Measurements from ENCODE around the gene SSH2.
"Not testable (repeated sequence)": the region's sequence is repeated elsewhere in the genome, so short reads cannot be mapped to it uniquely, and the experiment has no call there.

SSH2 gene

DNA sequence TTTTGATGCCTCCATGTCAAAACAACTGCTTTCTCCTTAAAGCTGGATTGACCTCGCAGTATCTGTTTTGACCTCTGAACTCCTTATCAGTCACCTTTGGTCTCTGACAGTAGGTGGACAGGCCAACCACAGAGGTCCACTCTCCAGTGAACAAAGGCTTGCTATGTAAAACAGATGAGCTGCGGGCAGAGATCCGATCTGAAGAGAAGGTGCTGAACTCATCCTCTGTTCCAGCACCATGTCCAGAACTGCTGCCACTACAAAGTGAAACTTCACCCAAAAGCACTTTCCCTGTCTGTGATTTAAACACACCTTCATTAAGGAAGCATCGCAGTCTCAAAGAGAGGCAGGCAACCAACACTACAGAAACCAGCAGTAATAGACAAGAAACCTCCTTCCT, 190.0 kb downstream of the SSH2 start:
- no peak for DNase-seq (ENCODE audit: low spot score)

DNA sequence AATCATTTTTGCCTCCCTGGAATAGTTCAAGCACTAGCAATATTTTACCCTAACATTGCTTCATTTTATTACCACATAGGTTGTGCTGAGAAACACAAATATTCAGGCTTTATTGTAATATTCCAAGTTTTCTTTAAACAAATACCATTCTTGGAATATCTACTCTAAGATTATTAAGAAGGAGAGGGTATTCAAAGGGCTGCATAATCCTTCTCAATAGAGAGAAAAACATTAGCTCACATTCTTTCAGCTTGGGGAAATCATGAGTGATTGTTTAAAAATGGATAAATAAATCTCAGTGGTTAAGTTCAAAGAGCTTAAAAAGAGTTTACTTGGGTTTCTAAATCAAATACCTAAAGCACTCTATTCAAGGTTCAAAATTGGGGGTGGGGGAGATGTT, 195.4 kb downstream of the SSH2 start:
- DNase-seq (ENCODE audit: low spot score) = no peak

DNA sequence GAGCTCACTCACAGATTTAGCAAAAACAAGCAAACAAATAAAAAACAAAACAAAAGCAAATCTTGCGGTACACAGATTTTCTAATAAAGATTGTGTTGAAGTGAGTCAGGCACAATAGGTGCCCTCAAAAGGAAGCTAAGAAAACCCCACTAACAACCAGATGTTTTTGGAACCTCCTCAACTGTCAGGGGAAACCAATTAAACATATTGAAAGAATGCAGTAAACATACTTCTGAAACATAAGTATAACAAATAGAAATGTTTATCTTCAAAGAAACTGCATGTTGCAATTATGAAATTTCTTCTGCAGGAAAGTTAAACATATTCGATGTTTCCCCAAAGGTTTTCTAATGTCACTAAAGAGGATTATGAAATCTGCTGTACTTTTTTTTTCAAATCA, 196.9 kb downstream of the SSH2 start:
- no peak for DNase-seq (ENCODE audit: low spot score)

DNA sequence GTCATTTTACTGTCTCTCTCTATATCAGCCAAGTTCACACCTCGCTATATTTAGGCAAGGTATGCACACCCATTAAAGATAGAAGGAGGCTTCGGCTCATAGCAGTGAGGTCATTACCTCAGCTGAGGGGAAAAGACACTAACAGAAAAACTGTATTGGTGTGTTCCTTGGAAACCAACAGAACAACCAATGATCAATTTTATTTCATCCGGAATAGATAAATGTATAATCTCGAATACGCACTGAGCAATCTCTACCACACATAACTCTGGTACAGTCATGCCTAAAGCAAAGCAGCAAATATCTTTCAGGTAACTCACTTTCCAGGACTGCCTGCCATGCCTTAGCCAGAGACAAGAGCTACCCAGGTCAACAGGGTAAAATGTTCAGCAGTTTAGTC, 197.4 kb downstream of the SSH2 start:
- DNase-seq (ENCODE audit: low spot score) = no peak

DNA sequence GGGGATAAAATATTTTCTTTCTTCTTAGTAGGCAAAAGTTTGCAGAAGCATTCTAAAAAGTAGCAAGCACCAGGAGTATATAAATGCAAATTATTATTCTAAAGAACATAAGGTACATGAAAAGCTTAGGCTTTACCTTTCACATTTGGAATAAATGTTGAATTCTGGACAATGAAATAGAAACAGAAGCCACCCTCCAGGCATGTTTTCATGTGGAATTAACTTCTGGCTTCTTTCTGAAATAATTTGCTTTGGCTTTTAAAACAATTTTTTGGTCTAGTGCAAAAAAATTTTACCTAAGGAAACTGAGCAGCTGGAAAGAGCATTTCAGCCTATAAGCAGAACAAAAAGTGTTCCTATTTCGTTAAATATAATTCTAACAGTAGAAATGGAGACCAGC, 197.8 kb downstream of the SSH2 start:
- DNase-seq (ENCODE audit: low spot score) = no peak

DNA sequence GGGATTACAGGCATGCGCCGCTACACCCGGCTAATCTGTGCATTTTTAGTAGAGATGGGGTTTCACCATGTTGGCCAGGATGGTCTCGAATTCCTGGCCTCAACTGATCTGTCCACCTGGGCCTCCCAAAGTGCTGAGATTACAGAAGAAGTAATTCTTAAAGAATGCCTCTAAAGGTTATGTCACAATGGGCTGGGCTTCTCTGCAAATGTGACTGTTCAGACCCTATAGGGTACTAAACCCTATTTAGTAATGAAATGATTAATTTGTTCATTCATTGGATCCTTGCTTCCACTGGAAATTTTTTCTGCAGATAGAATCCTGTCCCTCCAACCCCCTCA, 198.5 kb downstream of the SSH2 start:
- DNase-seq (ENCODE audit: low spot score) = no peak

DNA sequence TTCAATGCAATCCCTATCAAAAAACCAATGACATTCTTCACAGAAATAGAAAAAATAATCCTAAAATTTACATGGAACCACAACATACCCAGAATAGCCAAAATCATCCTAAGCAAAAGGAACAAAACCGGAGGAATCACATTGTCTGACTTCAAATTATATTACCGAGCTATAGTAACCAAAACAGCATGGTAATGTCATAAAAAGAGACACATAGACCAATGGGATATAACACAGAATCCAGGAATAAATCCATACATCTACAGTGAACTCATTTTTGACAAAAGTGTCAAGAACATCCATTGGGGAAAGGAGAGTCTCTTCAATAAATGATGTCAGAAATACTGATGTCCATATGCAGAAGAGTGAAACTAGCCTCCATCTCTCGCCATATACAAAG, 201.5 kb downstream of the SSH2 start:
- DNase-seq (ENCODE audit: low spot score) = no peak

DNA sequence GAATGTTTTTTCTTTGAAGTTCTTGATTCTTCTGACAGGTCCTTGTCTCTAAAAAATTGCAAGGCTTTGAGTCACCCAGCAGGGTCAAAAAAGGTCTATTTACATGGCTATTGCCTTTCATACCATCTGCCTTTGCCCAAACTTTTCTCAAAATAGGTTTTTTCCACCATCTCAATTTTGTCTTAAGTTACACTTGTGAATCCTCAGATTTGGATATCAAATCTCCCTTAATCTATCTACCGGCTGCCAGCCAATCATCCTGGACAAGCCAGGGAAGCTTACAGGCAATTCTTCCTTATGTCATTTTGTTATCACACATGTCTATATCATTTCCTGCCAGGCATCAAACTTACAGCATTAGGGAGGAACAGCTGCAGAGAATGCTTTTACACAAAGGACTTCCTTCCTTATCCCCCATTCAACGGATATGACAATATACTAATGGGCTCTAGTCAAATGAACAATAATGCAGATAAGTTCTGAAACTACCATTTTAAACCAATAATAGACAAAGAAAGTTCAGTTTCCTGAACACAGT, 203.2 kb downstream of the SSH2 start:
- DNase-seq (ENCODE audit: low spot score) = no peak

DNA sequence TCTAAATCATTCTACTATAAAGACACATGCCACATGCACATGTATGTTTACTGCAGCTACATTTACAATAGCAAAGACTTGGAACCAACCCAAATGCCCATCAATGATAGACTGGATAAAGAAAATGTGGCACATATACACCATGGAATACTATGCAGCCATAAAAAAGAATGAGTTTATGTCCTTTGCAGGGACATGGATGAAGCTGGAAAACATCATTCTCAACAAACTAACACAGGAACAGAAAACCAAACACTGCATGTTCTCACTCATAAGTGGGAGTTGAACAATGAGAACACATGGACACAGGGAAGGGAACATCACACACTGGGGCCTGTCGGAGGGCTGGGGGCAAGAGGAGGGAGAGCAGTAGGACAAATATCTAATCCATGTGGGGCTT, 204.6 kb downstream of the SSH2 start:
- DNase-seq (ENCODE audit: low spot score) = not testable (repeated sequence)

DNA sequence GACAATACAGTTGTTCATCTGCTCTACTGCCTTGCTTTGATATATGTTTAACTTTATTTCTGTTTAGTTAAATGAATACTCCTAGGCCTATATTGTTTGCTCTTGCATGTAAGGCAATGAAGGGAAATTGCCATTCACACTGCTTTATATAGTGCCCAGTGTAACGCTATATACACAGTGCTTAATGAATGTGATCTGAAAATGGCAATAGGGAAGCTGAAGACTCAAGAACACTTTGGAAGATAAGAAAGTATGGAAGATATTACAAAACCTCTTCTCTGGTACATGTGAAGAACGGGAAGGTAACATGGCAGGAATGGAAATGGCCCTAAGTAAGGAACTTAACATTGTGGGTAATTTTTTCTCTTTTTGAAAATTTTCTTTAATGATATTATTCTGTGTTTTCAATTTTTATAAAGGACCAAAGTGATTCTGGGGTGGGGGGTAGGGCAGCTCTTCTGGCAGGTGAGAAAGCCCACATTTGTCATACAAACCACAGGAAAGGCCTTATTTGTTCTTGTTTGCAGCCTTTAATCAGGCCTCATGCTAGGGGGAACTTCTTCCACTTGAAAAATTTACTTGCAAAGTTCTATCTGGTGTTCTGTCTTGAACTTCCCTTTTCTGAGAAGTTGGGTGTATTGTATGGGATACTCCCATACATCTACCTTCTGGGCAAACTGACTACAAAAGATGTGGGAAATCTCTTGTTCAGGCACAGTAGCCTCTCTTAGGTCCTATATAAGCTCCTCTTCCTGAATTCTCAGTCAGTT, 206.6 kb downstream of the SSH2 start:
- DNase-seq (ENCODE audit: low spot score) = peak; percentile 46

DNA sequence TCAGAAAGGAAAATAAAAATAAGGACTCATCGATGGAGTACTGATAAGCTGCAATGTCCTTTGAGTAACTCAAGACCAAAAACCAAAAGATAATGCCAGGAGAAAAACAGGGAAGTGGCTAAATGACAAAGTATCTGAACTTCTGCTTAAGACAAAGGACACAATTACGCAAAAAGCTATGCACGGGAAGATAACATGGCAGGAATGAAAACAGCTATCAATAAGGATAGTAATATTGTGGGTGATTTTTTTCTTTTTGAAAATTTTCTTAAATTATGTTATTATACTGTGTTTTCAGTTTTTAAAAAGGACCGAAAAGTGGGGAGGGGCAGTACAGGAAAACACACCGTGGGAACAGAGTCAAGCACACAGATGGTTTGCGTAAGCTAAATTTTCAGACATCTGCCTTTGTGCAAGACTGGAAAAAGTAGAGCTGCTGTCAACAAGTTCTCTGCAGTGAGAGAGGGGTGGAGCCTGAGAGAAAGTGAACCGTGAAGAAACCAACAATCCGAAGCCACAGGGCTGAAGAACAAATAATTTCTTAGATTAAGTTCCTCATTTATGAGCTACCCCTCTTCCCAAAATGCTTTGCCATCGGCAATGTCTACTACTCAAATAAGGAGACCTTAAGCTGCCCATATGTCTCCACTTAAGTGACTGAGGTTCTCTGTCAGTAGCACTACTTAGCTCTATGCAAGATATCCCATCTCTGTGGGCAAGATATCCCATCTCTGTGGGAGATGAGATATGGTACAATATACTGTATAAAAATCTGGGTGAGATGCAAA, 207.4 kb downstream of the SSH2 start:
- DNase-seq (ENCODE audit: low spot score) = peak; percentile 86

DNA sequence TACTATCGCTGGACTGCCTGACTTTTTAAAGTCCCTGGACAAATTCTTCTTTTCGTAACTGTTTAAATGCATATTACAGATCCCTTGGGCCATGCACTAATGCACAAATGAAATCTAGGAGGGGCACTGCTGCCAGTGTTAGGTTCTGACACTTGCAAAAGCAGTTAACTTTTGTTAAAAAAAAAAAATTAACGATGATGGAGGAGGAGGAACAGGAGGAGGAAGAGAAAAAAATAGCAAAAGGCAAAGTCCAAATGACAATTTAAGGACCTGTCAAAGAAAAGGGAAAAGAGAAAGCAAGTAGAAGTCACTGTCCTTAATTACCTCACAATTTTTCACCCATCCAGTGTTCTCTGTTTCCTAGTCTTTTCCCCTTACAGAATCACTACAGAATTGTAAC, 209.5 kb downstream of the SSH2 start:
- no peak for DNase-seq (ENCODE audit: low spot score)

DNA sequence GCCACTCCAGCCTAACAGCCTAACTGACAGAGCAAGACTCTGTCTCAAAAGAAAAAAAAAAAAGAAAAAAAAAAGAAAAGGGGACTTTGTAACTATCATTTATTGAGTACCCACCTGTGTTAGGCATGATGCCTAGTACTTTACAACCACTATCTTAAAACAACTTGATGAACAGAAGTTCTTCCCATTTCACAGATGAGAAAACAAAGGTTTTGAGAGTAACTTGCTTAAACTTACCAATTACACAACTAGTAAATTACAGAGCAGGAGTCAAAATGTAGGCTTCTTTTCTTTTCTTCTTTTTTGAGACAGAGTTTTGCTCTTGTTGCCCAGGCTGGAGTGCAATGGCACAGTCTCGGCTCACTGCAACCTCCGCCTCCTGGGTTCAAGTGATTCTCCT, 210.6 kb downstream of the SSH2 start:
- DNase-seq (ENCODE audit: low spot score) = no peak

DNA sequence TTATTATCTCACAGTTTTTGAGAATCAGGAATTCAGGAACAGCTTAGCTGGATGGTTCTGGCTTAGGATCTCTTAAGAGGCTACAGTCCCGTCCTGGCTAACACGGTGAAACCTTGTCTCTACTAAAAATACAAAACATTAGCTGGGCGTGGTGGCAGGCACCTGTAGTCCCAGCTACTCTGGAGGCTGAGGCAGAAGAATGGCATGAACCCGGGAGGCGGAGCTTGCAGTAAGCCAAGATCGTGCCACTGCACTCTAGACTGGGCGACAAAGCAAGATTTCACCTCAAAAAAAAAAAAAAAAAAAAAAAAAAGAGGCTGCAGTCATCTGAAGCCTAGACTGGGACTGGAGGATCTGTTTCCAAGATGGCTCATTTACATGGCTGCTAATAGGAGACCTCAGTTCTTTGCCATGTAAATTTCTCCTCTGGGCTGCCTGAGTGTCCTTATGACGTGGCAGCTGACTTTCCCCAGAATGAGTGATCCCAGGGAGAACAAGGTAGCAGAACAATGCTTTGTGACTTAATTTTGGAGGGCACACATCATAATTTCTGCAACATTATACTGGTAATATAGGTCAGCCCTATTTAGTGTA, 211.5 kb downstream of the SSH2 start:
- DNase-seq (ENCODE audit: low spot score) = no peak

DNA sequence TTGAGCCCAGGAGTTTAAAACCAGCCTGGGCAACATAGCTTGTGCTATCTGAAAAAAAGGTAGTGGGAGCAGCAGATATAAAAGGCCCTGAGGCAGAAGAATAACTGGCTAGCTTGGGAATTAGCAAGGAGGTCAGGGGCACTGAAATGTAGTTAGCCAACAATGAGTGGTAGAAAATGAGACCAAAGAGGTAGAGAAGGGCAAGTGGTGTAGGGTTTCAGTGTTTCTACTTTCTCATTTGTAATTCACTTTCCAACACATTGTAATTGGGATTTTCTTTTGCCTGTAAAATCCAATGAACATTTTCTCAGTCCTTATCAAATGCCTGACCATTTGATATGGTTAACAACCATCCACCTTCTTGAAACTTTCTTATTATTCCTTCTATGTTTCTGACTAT, 212.2 kb downstream of the SSH2 start:
- no peak for DNase-seq (ENCODE audit: low spot score)

DNA sequence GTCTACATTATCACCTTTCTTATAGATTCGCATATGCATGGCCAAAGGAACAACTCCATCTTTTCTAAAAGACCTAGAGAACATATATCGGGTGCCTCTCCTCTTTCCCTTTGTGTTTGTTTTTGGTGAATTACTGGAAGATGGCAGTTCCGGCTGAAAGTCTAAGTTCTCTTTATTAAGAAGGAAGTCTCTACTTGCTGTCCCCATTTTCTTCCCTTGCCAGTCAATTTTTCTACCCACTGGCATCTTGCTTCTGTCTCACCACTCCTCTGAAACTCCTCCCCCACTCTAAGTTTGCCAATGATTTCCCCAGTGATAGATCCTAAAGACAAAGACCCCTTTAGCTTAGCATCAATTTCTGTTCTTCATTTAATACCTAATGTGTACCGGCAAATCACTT, 213.5 kb downstream of the SSH2 start:
- no peak for DNase-seq (ENCODE audit: low spot score)

DNA sequence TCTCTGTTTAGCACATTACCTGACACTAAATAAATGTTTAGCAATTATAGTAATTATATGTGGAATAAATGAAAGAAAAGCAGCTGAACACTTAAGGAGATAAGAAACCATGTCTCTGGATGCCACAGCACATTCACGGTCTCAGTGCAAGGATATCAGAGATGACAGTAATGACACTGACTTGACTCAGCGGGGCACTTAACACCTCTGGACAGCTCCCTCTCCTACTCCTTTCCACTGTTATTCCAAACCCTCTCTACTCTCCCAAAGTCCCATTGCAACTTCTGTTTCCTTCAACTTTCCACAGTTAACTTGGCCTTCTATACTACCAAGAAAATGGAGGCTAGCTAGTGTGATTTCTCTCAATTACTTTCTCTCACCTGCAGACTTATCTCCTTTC, 214.3 kb downstream of the SSH2 start:
- no peak for DNase-seq (ENCODE audit: low spot score)

DNA sequence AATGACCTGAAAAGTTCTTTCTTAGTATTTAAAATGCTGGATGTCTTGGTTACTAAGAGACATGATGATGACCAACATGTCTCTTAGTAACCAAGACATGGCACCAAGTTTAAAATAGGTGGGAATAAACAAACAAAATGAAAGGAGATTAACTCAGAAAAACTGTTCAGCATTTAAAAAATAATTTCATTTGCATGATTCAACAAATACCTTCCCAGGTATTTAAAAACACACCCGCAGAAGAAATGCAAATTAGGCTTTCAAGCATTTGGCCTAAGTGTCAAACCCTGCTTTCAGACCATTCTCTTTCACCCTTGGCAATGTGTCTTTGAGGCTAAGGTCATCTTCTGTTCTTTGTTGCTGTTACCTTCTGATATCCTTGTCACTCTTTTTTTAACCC, 215.9 kb downstream of the SSH2 start:
- DNase-seq (ENCODE audit: low spot score) = no peak

DNA sequence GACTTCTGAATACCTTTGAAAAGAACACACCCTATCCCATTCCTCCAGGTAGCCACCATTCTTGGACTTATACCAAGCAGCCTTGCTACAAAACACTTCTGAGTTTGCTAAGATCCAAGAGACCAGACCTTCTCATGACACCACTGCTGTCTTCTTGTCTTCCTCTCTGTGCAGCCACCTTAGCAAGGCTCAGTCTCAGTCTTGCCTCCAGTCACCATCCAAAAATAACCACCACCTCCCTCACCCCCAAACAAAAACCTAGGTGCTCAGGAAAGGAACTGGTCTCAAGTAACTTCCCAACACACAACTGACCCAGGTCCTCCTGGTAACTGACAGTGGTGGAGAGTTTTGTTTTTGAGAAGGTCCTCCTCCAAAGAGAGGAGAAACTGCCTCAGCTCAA, 216.4 kb downstream of the SSH2 start:
- no peak for DNase-seq (ENCODE audit: low spot score)

DNA sequence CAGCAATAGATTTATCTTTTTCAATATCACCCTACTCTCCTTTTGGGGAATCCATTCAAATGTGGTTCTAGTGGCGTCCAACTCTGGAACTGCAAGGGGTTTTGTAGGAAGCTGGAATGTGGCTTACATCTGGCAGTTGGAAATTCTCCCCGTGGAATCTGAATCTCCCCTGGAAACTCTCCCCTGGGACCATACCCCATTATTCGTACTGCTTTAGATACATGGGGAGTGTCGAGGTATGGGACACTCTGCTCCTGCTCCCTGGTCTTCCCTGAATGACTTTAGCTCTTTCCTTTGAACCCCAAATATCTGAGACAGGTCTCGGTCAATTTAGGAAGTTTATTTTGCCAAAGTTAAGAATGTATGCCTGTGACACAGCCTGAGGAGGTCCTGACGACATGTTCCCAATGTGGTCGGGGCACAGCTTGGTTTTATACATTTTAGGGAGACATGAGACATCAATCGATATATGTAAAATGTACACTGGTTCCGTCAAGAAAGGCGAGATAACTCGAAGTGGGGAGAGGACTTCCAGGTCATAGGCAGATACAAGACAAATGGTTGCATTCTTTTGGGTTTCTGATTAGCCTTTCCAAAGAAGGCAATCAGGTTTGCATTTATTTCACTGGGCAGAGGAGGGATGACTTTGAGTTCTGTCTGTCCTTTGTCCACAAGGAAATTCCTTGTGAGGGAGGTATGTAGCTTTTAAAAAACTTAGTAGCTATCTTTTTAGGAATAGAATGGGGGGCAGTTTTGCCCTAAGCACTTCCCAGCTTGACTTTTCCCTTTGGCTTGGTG, 218.2 kb downstream of the SSH2 start:
- DNase-seq (ENCODE audit: low spot score) = no peak

DNA sequence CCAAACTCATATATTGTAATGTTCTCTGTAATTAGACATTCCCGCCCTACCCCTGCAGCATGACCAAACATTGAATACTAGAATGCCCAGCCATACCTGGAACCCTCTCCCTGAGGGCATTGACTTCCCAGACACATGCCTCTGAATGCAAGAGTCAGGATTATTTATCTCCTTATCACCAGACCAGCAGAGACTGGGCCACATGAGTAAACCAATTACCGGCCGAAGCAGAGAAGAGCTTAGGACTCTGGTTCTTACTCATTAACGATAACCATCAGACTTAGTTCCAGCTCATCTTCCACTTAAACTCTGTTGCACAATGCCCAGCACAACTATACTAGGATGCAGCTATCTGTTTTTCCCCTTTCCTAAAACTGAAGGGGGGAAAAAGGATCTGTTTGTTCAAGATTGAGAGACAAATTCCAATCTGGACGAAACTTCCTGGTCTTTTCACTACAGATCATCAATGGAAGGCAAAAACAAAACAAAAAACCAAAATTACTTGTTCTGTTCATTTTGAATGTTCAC, 219.1 kb downstream of the SSH2 start:
- DNase-seq (ENCODE audit: low spot score) = no peak

DNA sequence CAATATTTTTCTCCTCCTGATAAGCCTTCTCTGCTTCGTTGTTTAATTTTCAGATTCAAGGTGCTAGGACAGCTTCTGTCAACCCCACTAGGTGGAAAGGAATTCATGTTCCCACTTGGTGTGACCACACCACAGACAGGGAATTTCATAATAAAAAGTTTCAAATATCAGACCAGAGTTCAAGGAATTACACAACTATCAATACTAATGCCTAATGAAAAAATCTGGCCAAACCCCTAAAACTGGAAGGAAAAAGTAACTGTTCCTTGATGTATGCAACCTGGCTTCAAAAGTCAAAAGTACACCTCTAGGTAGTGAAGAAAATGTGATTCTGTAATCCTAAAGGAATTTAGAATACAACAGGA, 219.5 kb downstream of the SSH2 start:
- DNase-seq (ENCODE audit: low spot score) = no peak

Data from germinal center (tissue), 1 donor.